HG02885 (cell line): ENCODE measurements around the gene ANKRD53.

Experiments
- ATAC-seq: cut with Tn5 transposase; IDR thresholded peaks from one replicate; pipeline ENCODE4 v1.9.1; 2021; ENCODE audit warnings: mild to moderate bottlenecking; ENCODE audit not compliant: unreplicated experiment, poor library complexity

Gene ANKRD53, protein sequence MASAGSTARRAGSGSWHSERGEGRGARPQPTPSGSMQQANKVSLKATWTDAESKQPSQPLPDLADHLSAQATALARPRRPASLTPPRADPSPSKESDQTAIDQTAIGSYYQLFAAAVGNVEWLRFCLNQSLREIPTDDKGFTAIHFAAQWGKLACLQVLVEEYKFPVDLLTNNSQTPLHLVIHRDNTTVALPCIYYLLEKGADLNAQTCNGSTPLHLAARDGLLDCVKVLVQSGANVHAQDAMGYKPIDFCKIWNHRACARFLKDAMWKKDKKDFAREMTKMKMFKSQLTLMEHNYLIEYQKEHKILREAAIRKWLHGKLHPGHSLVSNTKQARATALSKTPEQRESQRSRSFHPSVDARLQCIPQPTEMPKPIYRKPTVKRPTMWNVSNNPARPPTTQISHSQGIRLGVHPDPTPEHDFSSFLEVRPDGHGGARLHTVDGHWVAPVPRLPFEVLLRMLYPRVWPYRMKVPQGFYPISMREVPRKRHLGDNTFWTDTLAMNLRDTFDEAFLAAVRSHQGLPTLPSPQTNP

DNA sequence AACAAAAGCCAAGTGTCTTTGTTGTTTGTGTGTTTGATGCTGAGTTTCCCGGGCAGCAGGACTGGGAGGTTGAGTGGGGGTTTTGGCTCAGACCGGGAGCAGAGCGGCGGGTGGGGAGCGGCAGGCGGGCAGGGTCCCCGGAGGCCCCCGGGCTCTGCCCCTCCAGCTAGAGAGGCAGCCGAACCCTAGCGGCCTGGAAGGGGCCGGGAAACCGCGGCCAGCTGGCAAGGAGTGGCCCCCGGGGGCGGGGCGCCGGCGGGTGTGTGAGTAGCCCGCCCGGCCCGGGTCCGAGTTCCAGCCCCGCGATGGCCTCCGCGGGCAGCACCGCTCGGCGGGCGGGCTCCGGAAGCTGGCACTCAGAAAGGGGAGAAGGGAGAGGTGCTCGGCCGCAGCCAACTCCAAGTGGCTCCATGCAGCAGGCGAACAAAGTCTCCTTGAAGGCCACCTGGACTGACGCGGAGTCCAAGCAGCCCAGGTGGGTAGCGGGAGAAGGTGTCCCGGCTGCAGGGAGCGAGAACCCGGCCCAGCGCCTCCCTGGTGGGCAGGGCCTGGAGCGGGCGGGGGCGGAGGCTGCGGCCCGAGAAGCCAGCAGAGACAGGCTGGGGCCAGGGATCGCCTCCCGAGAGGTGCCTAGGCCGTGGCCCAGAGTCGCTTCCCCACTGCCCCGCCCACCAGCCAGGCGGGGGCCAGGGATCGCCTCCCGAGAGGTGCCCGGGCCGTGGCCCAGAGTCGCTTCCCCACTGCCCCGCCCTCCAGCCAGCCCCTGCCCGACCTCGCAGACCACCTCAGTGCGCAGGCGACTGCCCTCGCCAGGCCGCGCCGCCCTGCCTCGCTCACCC is at the start of gene ANKRD53:
ANKRD53 (plus strand) TSS at position 290 of the 839 bp plus-strand sequence; CDS start at position 306, 16 bp downstream.
- ATAC-seq = no peak

- ATAC-seq = no peak
Observed at GRCh38 chr2:70930371-70931329, 47.8 kb upstream of the ANKRD53 start.

DNA sequence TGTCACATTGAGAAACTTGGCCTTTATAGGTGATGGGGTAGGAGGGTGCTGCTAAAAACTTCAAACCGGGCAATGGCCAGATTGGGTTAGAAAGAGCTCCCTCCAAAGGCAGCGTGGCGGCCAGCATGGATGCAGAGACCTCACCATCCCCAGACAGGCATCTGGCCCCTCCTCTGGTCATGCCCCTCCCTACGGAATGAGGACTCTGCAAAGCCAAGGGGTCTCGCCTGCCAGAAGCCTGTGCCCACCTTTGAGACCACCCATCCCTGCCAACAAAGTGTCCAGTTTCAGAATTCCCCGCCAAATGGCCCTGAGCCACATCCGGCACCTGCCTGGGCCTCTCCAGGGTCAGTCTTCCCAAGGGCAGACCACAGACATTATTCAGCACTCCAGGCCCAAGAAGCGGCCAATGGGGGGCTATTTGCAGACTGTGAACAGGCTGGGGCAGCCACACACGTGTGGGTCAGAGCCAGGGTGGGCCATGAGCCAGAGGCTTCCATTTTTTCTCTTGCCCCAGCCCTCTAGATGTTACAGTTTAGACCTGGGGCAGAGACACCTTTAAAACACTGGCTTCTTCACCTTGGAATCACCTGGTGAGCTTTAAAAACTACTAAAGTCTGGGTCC is 46.9 kb upstream of the ANKRD53 start:
- ATAC-seq = no peak

- no peak for ATAC-seq
Observed at GRCh38 chr2:70932631-70933230, 45.7 kb upstream of the ANKRD53 start.

DNA sequence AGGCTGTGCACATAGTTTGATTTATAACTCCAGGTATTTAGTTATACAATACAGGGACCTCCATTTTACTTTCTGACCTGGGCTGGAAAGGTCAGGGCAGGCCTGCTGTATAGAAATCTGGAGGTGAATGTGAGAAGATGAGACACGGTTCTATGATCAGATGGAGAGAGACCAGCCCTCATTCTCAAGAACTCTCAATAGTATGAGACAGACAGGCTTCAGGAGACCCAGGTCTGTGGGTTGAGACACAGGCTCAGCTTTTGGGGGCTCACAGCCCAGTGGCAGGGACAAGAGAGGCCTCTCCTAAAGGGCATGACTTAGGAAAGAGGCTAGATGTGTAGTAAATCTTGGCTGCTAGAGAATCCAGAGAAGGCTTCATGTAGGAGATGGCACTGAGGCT is 43.4 kb upstream of the ANKRD53 start:
- no peak for ATAC-seq

DNA sequence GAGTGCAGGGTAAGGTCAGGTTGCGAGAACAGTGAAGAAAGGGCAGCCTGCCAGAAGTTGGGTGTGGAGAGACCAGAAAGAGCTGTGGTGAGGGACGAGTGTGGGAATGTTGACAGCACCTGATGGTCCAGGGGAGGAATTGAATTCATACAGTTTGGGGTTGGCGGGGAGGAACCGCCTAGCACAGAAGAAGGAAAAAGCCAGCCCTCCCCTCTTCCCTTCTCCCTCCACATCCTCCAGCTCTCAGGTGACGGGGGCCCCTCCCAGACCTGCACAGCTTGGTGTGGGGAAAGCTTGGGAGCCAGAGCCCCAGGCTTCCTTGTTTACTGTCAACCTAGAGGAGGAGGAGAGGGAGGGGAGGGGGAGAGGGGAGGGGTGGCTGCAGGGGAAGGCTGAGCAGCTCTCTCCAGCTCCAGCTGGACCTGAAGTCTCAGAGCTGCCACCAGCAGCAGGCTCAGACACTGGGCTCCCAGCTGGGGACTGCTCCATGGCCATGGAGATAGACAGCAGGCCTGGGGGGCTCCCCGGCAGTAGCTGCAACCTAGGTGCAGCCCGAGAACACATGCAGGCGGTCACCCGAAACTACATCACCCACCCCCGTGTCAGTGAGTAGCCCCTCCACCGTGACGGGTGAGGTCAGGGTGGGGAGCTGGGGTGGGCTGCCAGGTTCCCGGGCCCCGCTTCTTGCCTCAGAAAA is 42.8 kb upstream of the ANKRD53 start, which contains the start of gene ATP6V1B1:
ATP6V1B1 (plus strand) TSS at position 433 of the 697 bp plus-strand sequence; CDS start at position 488, 55 bp downstream.
- no peak for ATAC-seq

DNA sequence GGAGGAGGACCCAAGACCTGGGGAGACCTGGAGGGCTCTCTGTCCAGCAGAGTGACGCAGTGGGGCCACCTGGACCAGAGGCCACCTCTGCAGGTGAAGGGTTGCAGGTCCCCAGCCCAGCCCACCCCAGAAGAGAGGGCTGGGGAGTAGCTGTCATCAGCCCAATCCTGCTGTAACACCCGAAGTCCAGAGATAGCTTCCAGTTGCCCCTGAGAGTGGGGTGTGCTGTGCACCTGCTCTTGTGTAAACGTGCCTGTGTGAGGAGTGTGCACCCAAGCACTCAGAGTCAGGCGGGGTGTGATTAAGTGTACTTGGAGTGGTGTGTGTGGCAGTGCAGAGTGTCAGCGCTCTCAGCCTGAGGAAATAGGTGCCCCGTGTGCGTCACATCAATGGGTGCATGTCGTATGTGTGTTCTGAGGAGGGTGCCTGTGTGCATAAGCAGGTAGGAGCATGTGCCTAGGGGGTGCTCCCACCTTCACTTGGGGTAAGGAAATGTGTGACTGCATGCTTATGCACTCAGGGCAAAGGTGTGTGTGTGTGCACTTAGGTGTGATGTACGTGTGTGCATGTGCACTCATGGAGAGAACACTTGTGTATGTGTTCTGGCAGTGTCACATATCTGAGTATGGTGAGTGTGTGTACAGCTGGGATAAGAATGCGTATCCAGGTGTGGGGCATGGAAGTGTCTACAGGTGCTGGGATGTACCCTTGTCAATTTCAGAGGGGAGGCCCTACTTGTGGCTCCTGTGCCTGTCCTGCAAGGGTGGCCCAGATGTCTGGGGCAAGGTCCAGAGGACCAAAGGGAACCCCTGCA is 42.1 kb upstream of the ANKRD53 start:
- ATAC-seq = no peak

- ATAC-seq = no peak
Observed at GRCh38 chr2:70936979-70937811, 41.2 kb upstream of the ANKRD53 start.

DNA sequence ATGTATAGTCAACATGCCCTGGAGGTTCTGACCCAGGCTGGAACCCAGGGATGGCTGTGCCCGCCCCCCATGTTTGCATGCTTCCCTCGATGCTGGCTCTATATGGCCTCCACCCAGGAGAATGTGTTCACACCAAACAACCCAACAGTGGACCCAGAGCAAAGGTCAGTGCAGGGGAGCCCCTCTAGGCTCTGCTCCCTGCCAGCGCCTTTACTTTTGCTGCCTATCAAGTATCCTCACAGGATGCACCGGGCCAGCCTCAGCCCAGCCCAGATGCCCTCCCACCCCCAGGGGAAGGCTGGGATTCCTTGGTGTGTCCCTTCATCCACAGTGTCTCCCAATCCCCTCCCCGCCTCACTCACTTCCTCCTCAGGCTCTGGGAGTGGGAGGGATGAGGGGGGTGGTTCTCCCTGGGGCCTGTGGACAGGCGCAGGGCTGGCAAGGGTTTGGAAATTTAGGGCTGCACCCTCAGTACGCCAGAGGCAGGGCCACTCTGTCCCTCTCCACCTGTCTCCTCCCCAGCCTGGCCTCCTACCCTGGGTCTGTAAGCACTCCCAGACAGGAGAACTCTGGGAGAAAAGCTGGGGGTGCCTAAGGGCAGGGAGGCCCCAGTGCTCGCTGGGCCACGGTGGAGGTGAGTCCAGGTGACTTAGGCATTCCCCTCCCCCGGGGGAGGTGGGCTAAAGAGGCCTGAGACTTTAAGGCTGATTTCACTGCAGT is 40.4 kb upstream of the ANKRD53 start:
- ATAC-seq = no peak

- ATAC-seq = no peak
Observed at GRCh38 chr2:70938586-70938950, 39.9 kb upstream of the ANKRD53 start.

DNA sequence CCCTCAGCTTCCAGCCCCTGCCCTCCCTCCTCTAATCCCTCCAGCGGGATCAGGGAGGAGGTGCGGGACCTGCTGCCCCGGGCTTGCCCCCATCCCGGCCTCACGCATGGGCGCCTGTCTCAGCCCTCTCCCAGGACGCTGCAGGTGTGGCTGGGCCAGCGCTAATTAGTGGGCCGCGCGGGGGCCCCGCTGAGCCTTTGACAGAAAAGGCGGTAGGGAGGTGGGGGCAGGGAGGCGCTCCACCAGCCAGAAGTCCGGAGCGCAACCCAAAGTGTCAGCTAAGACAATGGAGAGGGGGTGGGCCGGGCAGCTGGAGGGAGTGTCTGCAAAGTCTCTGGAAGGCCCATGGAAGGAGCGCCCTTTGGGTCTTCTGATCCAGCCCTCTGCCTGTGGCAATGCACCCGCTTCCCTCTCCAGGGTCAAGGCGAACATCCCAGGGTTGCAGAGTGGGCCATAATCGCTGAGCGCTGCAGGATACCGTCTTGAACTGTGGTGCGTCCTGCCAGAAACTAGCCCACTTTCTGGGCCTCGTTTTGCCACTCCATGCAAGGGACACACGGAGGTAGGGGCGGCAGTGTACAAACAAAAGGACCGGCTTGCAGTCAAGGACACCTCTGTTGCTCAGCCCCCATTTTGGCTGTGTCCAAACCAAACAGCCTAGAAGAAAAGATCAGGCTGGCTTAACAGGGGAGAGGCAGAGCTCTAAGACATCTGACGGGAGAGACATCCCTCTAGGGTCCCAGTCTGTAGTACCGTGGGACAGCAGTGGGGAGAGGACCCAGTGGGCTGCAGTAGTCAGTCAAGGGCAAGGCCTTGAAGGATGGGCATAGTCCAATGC is 39.2 kb upstream of the ANKRD53 start:
- no peak for ATAC-seq

GRCh38 chr2:70939839-70940580 is 38.4 kb upstream of the ANKRD53 start:
- ATAC-seq = no peak

- ATAC-seq = no peak
Observed at GRCh38 chr2:70941186-70941585, 37.2 kb upstream of the ANKRD53 start.

GRCh38 chr2:70941701-70942100 is 36.7 kb upstream of the ANKRD53 start:
- ATAC-seq = no peak
